ENCODE data around the gene CNTN4. TPM values are rescaled to one million over a fixed set of nuclear protein-coding genes. Genes with fewer than 3 reads are reported as not detected.

CNTN4 gene
- total and polyA plus RNA-seq, 10 donors: 0.20 to 4.3 (median 1.5) TPM

DNA sequence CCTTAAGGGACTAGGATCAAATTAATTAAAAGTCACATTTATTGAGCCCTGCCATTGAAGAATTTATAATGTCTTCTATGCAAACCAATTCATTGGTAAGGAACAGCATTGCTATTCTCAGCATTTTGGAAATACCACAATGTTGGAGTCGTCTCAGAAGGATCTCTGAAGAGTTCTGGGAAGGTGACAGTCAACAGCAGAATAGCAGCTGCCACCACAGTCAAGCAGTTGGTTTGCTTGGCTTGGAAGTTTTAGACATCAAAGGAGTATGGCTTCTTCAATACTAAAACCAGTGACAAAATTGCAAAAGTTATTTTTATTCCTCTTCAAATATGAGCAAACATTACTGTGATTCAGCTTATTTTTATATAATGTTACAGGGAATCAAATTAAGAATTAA, 167.9 kb downstream of the CNTN4 start:
- Histone ChIP-seq H3K27ac (no peak overlapping the region), H3K36me3 (no peaks in the 10 kb centered on the region), H3K4me1 (no peaks in the 10 kb centered on the region), H3K27me3 (replicated peaks in 1 of 7) (no peaks in the 10 kb centered on the region), H3K4me3 (no peak overlapping the region), H3K9me3 (no peaks in the 10 kb centered on the region)
- TF ChIP-seq POLR2AphosphoS5 (IDR thresholded peaks at IDR 0.05) (no peak), CTCF (IDR thresholded peaks at IDR 0.05 in 8 of 11, conservative IDR thresholded peaks at IDR 0.05 in 3 of 11) (no peak), POLR2A (IDR thresholded peaks at IDR 0.05) (no peak)
- intact Hi-C loops (cut with DNase I; ENCODE audit: low total_unique reads): no loop called here
- 42 to 73% (median 69%) methylated on average over 1 of the region's 1 CpG for WGBS, 5 donors
- DNase-seq: no peak

GRCh38 chr3:2268779-2269178, 170.1 kb downstream of the CNTN4 start:
- Histone ChIP-seq H3K4me3 (no peak overlapping the region), H3K27me3 (replicated peaks in 1 of 7) (no peaks in the 10 kb centered on the region), H3K4me1 (no peaks in the 10 kb centered on the region), H3K27ac (no peak overlapping the region), H3K36me3 (no peaks in the 10 kb centered on the region), H3K9me3 (no peaks in the 10 kb centered on the region)
- DNase-seq: no peak
- TF ChIP-seq CTCF (IDR thresholded peaks at IDR 0.05 in 8 of 11, conservative IDR thresholded peaks at IDR 0.05 in 3 of 11): no peak
- TF ChIP-seq POLR2AphosphoS5 (IDR thresholded peaks at IDR 0.05): no peak
- no peak for TF ChIP-seq POLR2A (IDR thresholded peaks at IDR 0.05)
- intact Hi-C loops (cut with DNase I; ENCODE audit: low total_unique reads): no loop called here
- WGBS, 5 donors: 62 to 77% (median 75%) methylated on average over 3 of the region's 3 CpGs

GRCh38 chr3:2274526-2274925, 175.9 kb downstream of the CNTN4 start:
- H3K36me3 ChIP-seq: no peaks in the 10 kb centered on the region
- intact Hi-C loops (cut with DNase I; ENCODE audit: low total_unique reads): no loop called here
- no peaks in the 10 kb centered on the region for H3K9me3 ChIP-seq
- WGBS, 5 donors: 43 to 56% (median 54%) methylated on average over 1 of the region's 1 CpG
- no peaks in the 10 kb centered on the region for H3K4me1 ChIP-seq
- no peak for TF ChIP-seq POLR2AphosphoS5 (IDR thresholded peaks at IDR 0.05)
- TF ChIP-seq CTCF (IDR thresholded peaks at IDR 0.05 in 8 of 11, conservative IDR thresholded peaks at IDR 0.05 in 3 of 11): no peak
- no peak for TF ChIP-seq POLR2A (IDR thresholded peaks at IDR 0.05)
- no peak overlapping the region for H3K27ac ChIP-seq
- no peak for DNase-seq
- H3K4me3 ChIP-seq: no peak overlapping the region
- H3K27me3 ChIP-seq (replicated peaks in 1 of 7): no peaks in the 10 kb centered on the region

DNA sequence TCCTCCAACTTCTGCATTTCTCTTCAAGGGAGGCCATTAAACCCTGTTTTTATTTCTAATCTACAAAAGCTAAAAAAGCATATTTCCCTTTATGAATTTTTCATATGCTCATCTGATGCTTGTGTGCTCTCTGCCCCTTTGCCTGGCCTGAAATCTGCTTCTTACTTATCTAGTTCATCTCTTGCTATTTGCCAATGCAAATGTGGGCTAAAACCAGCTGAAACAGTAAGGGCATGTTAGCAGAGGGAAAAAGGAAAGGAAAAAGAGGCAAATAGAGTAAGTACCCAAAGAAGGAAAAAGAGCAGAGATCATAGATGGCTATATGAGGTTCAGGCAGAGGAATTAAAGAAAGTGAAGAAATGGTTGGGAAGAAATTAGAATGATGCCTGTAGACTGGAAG, 185.2 kb downstream of the CNTN4 start:
- Histone ChIP-seq H3K4me1 (no peaks in the 10 kb centered on the region), H3K36me3 (no peaks in the 10 kb centered on the region), H3K27ac (no peak overlapping the region), H3K4me3 (no peak overlapping the region), H3K27me3 (replicated peaks in 1 of 7) (no peaks in the 10 kb centered on the region), H3K9me3 (no peaks in the 10 kb centered on the region)
- intact Hi-C loops (cut with DNase I; ENCODE audit: low total_unique reads): no loop called here
- no peak for TF ChIP-seq POLR2AphosphoS5 (IDR thresholded peaks at IDR 0.05)
- no peak for TF ChIP-seq POLR2A (IDR thresholded peaks at IDR 0.05)
- no peak for TF ChIP-seq CTCF (IDR thresholded peaks at IDR 0.05 in 8 of 11, conservative IDR thresholded peaks at IDR 0.05 in 3 of 11)
- no peak for DNase-seq

Data from spleen (tissue), 11 donors.